SK-N-SH (cell line): ENCODE measurements around the gene WNT5A.

Source experiments
- CHD2 ChIP-seq: fragments of 150-350 bp; IDR thresholded peaks from 2 replicates; pipeline ENCODE4 v1.6.1; 2018; ENCODE audit warnings: low read length; ENCODE audit not compliant: partially characterized antibody
- EZH2phosphoT487 ChIP-seq: fragments of 200-600 bp; sonication (generic); IDR thresholded peaks from 2 replicates; pipeline ENCODE4 v1.6.1; 2017; ENCODE audit warnings: low read depth, mixed run types, mild to moderate bottlenecking, antibody characterized with exemption, moderate library complexity, borderline replicate concordance
- IRF3 ChIP-seq: fragments of 150-350 bp; IDR thresholded peaks from 2 replicates; pipeline ENCODE4 v1.6.1; 2016; ENCODE audit warnings: mild to moderate bottlenecking, low read depth, low read length
- JUND ChIP-seq: IDR thresholded peaks from 2 replicates; pipeline ENCODE4 v1.4.0; 2012
- NFIC ChIP-seq: IDR thresholded peaks from 2 replicates; pipeline ENCODE4 v1.4.0; 2012; ENCODE audit warnings: borderline replicate concordance
- POLR2AphosphoS5 ChIP-seq: IDR thresholded peaks from 2 replicates; pipeline ENCODE4 v1.6.1; 2012; ENCODE audit warnings: low read depth, low read length
- RCOR1 ChIP-seq: fragments of 150-350 bp; IDR thresholded peaks from 2 replicates; pipeline ENCODE4 v1.6.1; 2017; ENCODE audit warnings: antibody characterized with exemption, low read length
- REST ChIP-seq: IDR thresholded peaks from 2 replicates; pipeline ENCODE4 v1.6.1; 2012; ENCODE audit warnings: mild to moderate bottlenecking, low read depth, low read length, moderate library complexity
- TAF1 ChIP-seq: IDR thresholded peaks from 2 replicates; pipeline ENCODE4 v1.6.1; 2012; ENCODE audit warnings: low read depth, mild to moderate bottlenecking, low read length, moderate library complexity, borderline replicate concordance
- ZBTB33 ChIP-seq: IDR thresholded peaks from 2 replicates; pipeline ENCODE4 v1.4.0; 2012; ENCODE audit warnings: low read depth, borderline replicate concordance
- TF ChIP-seq, protein P1 (sequence below): IDR thresholded peaks from 2 replicates; pipeline ENCODE4 v1.4.0; 2012; ENCODE audit warnings: low read depth
- TF ChIP-seq, protein P2 (sequence below): fragments of 200-600 bp; sonication (generic); IDR thresholded peaks from 2 replicates; pipeline ENCODE4 v1.6.1; 2017; ENCODE audit warnings: antibody characterized with exemption, mild to moderate bottlenecking, moderate library complexity

DNA sequence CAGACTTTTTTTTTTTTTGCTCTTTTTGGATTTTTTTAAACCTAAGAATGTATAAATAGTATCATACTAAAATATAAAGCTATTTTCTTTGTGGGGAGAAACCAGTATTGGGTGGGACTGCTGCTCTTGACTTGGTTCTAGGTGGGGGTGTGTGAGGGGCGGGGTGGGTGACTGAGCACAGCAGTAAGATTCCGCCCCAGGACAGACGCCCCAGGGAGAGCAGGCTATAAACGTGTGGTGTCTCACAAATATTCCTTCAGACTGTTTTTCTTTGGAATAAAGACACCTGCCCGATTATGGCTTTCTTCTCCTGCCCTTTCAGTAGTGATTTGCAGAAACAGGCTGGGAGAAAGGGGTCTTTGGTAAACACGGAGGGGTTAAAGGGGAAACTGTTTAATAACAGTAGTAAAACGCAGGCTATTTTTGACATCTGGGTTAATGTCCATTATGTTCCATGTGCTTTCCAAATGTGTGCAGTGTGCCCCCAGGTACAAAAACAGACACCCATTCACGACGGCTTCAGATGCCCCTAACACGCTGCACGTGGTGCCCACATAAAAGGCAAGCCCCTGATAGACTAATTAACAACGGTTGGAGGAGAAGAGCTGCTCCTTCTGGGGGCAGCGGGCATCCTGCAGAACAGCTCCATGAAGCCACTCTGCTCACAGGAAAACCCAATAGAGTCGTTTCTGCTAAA is 28.6 kb upstream of the WNT5A start:
- TF ChIP-seq, protein P1, sequence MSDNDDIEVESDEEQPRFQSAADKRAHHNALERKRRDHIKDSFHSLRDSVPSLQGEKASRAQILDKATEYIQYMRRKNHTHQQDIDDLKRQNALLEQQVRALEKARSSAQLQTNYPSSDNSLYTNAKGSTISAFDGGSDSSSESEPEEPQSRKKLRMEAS = no peak
- TF ChIP-seq JUND (no peak), REST (no peak), EZH2phosphoT487 (no peak), IRF3 (no peak), ZBTB33 (no peak), CHD2 (no peak), NFIC (no peak), POLR2AphosphoS5 (no peak), RCOR1 (no peak; the same call in 1 of the 2 replicates), TAF1 (no peak)
- TF ChIP-seq, protein P2, sequence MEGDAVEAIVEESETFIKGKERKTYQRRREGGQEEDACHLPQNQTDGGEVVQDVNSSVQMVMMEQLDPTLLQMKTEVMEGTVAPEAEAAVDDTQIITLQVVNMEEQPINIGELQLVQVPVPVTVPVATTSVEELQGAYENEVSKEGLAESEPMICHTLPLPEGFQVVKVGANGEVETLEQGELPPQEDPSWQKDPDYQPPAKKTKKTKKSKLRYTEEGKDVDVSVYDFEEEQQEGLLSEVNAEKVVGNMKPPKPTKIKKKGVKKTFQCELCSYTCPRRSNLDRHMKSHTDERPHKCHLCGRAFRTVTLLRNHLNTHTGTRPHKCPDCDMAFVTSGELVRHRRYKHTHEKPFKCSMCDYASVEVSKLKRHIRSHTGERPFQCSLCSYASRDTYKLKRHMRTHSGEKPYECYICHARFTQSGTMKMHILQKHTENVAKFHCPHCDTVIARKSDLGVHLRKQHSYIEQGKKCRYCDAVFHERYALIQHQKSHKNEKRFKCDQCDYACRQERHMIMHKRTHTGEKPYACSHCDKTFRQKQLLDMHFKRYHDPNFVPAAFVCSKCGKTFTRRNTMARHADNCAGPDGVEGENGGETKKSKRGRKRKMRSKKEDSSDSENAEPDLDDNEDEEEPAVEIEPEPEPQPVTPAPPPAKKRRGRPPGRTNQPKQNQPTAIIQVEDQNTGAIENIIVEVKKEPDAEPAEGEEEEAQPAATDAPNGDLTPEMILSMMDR = no peak
